H1 (cell line): ENCODE data around the gene TSEN2. TPM values are rescaled to one million over a fixed set of nuclear protein-coding genes. Genes with fewer than 3 reads are reported as not detected.

Experiments
- CTCF ChIA-PET: fragments of 300-600 bp; sonication (Branson Sonifier 250); formaldehyde crosslinking; loops from one replicate; lab custom pipeline; 2021; ENCODE audit not compliant: partially characterized antibody; lab: Charles Lee
- POLR2A ChIA-PET: fragments of 300-600 bp; sonication (Branson Sonifier 250); formaldehyde crosslinking; loops from one replicate; lab custom pipeline; 2021; ENCODE audit warnings: inconsistent platforms; ENCODE audit not compliant: partially characterized antibody; lab: Charles Lee
- DNase-seq, 2 experiments: peaks; one replicate each; pipeline versions ENCODE4 v3.0.0 to v3.0.0-alpha.2; 2010 to 2022; ENCODE audit warnings: low spot score in 2 of 2, low read depth in 1 of 2, mixed read lengths in 1 of 2
- FAIRE-seq: peaks from 2 replicates; lab custom pipeline; 2011; peaks lifted over from hg19 to GRCh38; lab: Jason Lieb, UNC
- H2AFZ ChIP-seq: 2 replicates; pipeline ENCODE4 v1.8.1; 2012; ENCODE audit warnings: low read length, inconsistent platforms
- H2AK5ac ChIP-seq: 2 replicates; pipeline ENCODE4 v1.6.1; 2013; ENCODE audit warnings: low read depth, low read length
- H2BK120ac ChIP-seq: replicated peaks from 2 replicates; pipeline ENCODE3; 2013; ENCODE audit warnings: low read depth, low read length, inconsistent platforms
- H2BK12ac ChIP-seq: 2 replicates; pipeline ENCODE4 v1.6.1; 2013; ENCODE audit warnings: low read depth, low read length
- H2BK15ac ChIP-seq: 2 replicates; pipeline ENCODE4 v1.6.1; 2013; ENCODE audit warnings: low read length
- H2BK20ac ChIP-seq: 2 replicates; pipeline ENCODE4 v1.6.1; 2013; ENCODE audit warnings: low read length
- H2BK5ac ChIP-seq: 2 replicates; pipeline ENCODE4 v1.6.1; 2013; ENCODE audit warnings: low read depth, low read length
- H3K14ac ChIP-seq: 2 replicates; pipeline ENCODE4 v1.6.1; 2013; ENCODE audit warnings: inconsistent platforms; ENCODE audit not compliant: insufficient read length
- H3K18ac ChIP-seq: 2 replicates; pipeline ENCODE4 v1.6.1; 2013; ENCODE audit warnings: low read length; ENCODE audit errors: extremely low read depth
- H3K23ac ChIP-seq: 2 replicates; pipeline ENCODE4 v1.6.1; 2013; ENCODE audit warnings: inconsistent platforms; ENCODE audit not compliant: insufficient read length
- H3K23me2 ChIP-seq: 2 replicates; pipeline ENCODE4 v1.6.1; 2013; ENCODE audit warnings: low read depth, low read length
- H3K27ac ChIP-seq: 2 replicates; pipeline ENCODE4 v1.6.1; 2011; ENCODE audit warnings: low read depth, low read length, inconsistent platforms
- H3K27me3 ChIP-seq, 4 experiments: replicated peaks in 1 of 4; 1 replicate in 1 of 4; 2 replicates in 3 of 4; pipeline versions ENCODE4 v1.6.1 to v1.8.1; 2011 to 2013; ENCODE audit warnings: low read length in 3 of 4, mild to moderate bottlenecking in 3 of 4, inconsistent platforms in 2 of 4, mixed read lengths in 2 of 4, moderate library complexity in 1 of 4; ENCODE audit not compliant: control insufficient read depth in 3 of 4, insufficient read depth in 3 of 4; ENCODE audit errors: extremely low read depth in 1 of 4
- H3K36me3 ChIP-seq, 4 experiments: 2 replicates each; pipeline versions ENCODE4 v1.6.1 to v1.8.1; 2011 to 2013; ENCODE audit warnings: mild to moderate bottlenecking in 4 of 4, low read length in 3 of 4, moderate library complexity in 2 of 4, control low read depth in 1 of 4, inconsistent platforms in 1 of 4; ENCODE audit not compliant: insufficient read depth in 4 of 4, control insufficient read depth in 2 of 4
- H3K4ac ChIP-seq: replicated peaks from 2 replicates; pipeline ENCODE3; 2013; ENCODE audit warnings: low read length, low read depth, mixed read lengths, inconsistent platforms; ENCODE audit not compliant: insufficient read length
- H3K4me1 ChIP-seq, 4 experiments: replicated peaks in 1 of 4; 1 replicate in 1 of 4; 2 replicates in 3 of 4; pipeline versions ENCODE4 v1.6.1 to v1.8.1; 2011 to 2013; ENCODE audit warnings: low read length in 3 of 4, inconsistent platforms in 2 of 4, mixed read lengths in 1 of 4; ENCODE audit not compliant: insufficient read depth in 4 of 4, control insufficient read depth in 3 of 4
- H3K4me2 ChIP-seq, 2 experiments: 2 replicates each; pipeline versions ENCODE4 v1.6.1 to v1.8.1; 2011 to 2013; ENCODE audit warnings: low read depth in 2 of 2, low read length in 2 of 2, control low read depth in 1 of 2, inconsistent platforms in 1 of 2, mild to moderate bottlenecking in 1 of 2; ENCODE audit not compliant: insufficient read depth in 1 of 2
- H3K4me3 ChIP-seq, 4 experiments: fragments of 200-600, 300-600 bp in 1 of 4; sonication (generic), shearing (Covaris generic), sonication (Bioruptor Twin) in 1 of 4; 2 replicates each; pipeline versions ENCODE4 v1.5.1 to v1.8.1; 2011 to 2016; ENCODE audit warnings: low read length in 4 of 4, low read depth in 3 of 4, control low read depth in 2 of 4, inconsistent platforms in 2 of 4, mild to moderate bottlenecking in 2 of 4, mixed read lengths in 1 of 4, moderate library complexity in 1 of 4; ENCODE audit not compliant: insufficient read depth in 2 of 4; ENCODE audit errors: extremely low read depth in 1 of 4
- H3K56ac ChIP-seq: replicated peaks from 2 replicates; pipeline ENCODE3; 2013; ENCODE audit warnings: low read depth, mild to moderate bottlenecking, mixed read lengths, low read length, inconsistent platforms; ENCODE audit not compliant: insufficient read length
- H3K79me1 ChIP-seq: 2 replicates; pipeline ENCODE4 v1.6.1; 2013; ENCODE audit warnings: low read depth, low read length, control low read depth
- H3K79me2 ChIP-seq, 2 experiments: 2 replicates each; pipeline versions ENCODE4 v1.6.1 to v1.8.1; 2012 to 2013; ENCODE audit warnings: low read length in 2 of 2, mild to moderate bottlenecking in 2 of 2, inconsistent platforms in 1 of 2; ENCODE audit not compliant: insufficient read depth in 2 of 2, control insufficient read depth in 1 of 2
- H3K9ac ChIP-seq, 4 experiments: replicated peaks in 1 of 4; 1 replicate in 1 of 4; 2 replicates in 3 of 4; pipeline versions ENCODE4 v1.6.1 to v1.8.1; 2011 to 2013; ENCODE audit warnings: low read depth in 3 of 4, low read length in 3 of 4, control low read depth in 2 of 4, mild to moderate bottlenecking in 2 of 4, moderate library complexity in 2 of 4, inconsistent platforms in 1 of 4; ENCODE audit errors: extremely low read depth in 1 of 4
- H3K9me3 ChIP-seq, 2 experiments: 2 replicates each; pipeline versions ENCODE4 v1.6.1 to v1.8.1; 2012 to 2013; ENCODE audit warnings: mild to moderate bottlenecking in 2 of 2, moderate library complexity in 2 of 2, control low read depth in 1 of 2, inconsistent platforms in 1 of 2, low read depth in 1 of 2, low read length in 1 of 2, mixed read lengths in 1 of 2; ENCODE audit not compliant: insufficient read depth in 2 of 2
- H4K20me1 ChIP-seq, 2 experiments: replicated peaks in 1 of 2; 2 replicates each; pipeline versions ENCODE3 to v1.8.1; 2011 to 2013; ENCODE audit warnings: inconsistent platforms in 2 of 2, low read length in 2 of 2, mild to moderate bottlenecking in 1 of 2; ENCODE audit not compliant: insufficient read depth in 2 of 2, control insufficient read depth in 1 of 2
- H4K5ac ChIP-seq: 2 replicates; pipeline ENCODE4 v1.6.1; 2013; ENCODE audit warnings: low read length, low read depth, mixed read lengths, inconsistent platforms; ENCODE audit not compliant: insufficient read length
- H4K8ac ChIP-seq: 2 replicates; pipeline ENCODE4 v1.8.0; 2013; ENCODE audit warnings: mild to moderate bottlenecking, moderate library complexity, low read length, inconsistent platforms; ENCODE audit not compliant: insufficient read depth; ENCODE audit errors: extremely low read depth
- H4K91ac ChIP-seq: replicated peaks from 2 replicates; pipeline ENCODE3; 2013; ENCODE audit warnings: low read length, mixed read lengths, inconsistent platforms; ENCODE audit not compliant: insufficient read length
- WGBS, 2 experiments: shearing (Covaris generic) in 1 of 2; methylation state at CpG; one replicate each; pipeline versions ENCODE4 v1.1.6 to v1.1.7; 2013 to 2015; ENCODE audit warnings: low lambda C conversion rate in 2 of 2, mixed read lengths in 2 of 2, inconsistent platforms in 1 of 2, low coverage in 1 of 2, missing lambda C conversion rate in 1 of 2; ENCODE audit not compliant: insufficient replicate concordance in 2 of 2, insufficient coverage in 1 of 2, insufficient read length in 1 of 2; ENCODE audit errors: extremely low coverage in 1 of 2, missing lambda C conversion rate in 1 of 2; 5-methylcytosine and 5-hydroxymethylcytosine counted together
- polyA plus RNA-seq, 7 experiments: library from polyadenylated mRNA; depleted of rRNA in 3 of 7; stranded (reverse) in 5 of 7; unstranded in 2 of 7; fragments of >200 nt in 5 of 7; fragments of 200-250 nt in 2 of 7; gene quantifications; 1 replicate in 5 of 7; 2 replicates in 1 of 7; 4 replicates in 1 of 7; pipeline versions ENCODE4 v1.2.1 to v1.2.3, GENCODE V29; 2011 to 2013; ENCODE audit warnings: missing spikeins in 2 of 7, mixed read lengths in 2 of 7
- total RNA-seq: library from RNA; stranded (reverse); fragmentation: NEBNext Ultra II Directional; extraction: Animal tissue kit (Norgen Biotek cat#: 25700); gene quantifications from 2 replicates; pipeline ENCODE4 v1.2.1, GENCODE V29; 2021

Gene TSEN2
- total and polyA plus RNA-seq, 2 of the 8 experiments (the other 6 are each of a cell fraction or from before 2014, with no cell fraction given): 16.1 to 22.4 TPM

- H3K4ac ChIP-seq: no peak overlapping the region
- H3K14ac ChIP-seq: no peak overlapping the region
- H3K27me3 ChIP-seq: no peaks in the 10 kb centered on the region
- no peak overlapping the region for H2BK20ac ChIP-seq
- H2BK5ac ChIP-seq: no peak overlapping the region
- no peak overlapping the region for H2AK5ac ChIP-seq
- H3K18ac ChIP-seq: no peak overlapping the region
- peaks cover 0 to 2% (median 2%) of the 10 kb centered on the region in 4 experiments; a peak in 2 of 7 replicates for H3K4me1 ChIP-seq
- FAIRE-seq (no peak), DNase-seq (no peak)
- H3K9ac ChIP-seq: no peak overlapping the region
- 96% methylated on average over 3 of the region's 3 CpGs; no CpG with 5 or more reads in 1 of the 2 experiments for WGBS, 2 experiments
- no peak overlapping the region for H2BK120ac ChIP-seq
- POLR2A ChIA-PET: no interaction called here
- CTCF ChIA-PET: no interaction called here
- peaks cover 0 to 1% of the 10 kb centered on the region in 2 experiments for H4K20me1 ChIP-seq
- no peak overlapping the region for H3K56ac ChIP-seq
- no peaks in the 10 kb centered on the region for H3K9me3 ChIP-seq
- H3K27ac ChIP-seq: no peak overlapping the region
- H4K8ac ChIP-seq: no peak overlapping the region
- H2BK15ac ChIP-seq: no peak overlapping the region
- no peaks in the 10 kb centered on the region for H3K23me2 ChIP-seq
- H3K4me2 ChIP-seq: no peak overlapping the region
- no peak overlapping the region for H4K91ac ChIP-seq
- H3K23ac ChIP-seq: no peak overlapping the region
- H4K5ac ChIP-seq: no peak overlapping the region
- H2BK12ac ChIP-seq: no peak overlapping the region
- H2AFZ ChIP-seq: no peak overlapping the region
- peaks cover 12% of the 10 kb centered on the region; the same call in 1 of the 2 replicates for H3K79me1 ChIP-seq
- no peak overlapping the region for H3K4me3 ChIP-seq
- peaks cover 0 to 38% (median 13%) of the 10 kb centered on the region in 4 experiments; a peak in 6 of 8 replicates for H3K36me3 ChIP-seq
- H3K79me2 ChIP-seq: peaks cover 0 to 29% of the 10 kb centered on the region in 2 experiments; a peak in 2 of 4 replicates
Observed at GRCh38 chr3:12490547-12490946, 6.3 kb downstream of the TSEN2 start.
